Measurements from ENCODE around the gene TGFBR3.

GRCh38 chr1:91771717-91772116, 114.2 kb downstream of the TGFBR3 start:
- TF ChIP-seq CTCF (IDR thresholded peaks at IDR 0.05; ENCODE audit: low read depth, low read length) (no peak), EZH2phosphoT487 (IDR thresholded peaks at IDR 0.05; ENCODE audit: low read depth) (no peak)

All from OCI-LY3 (cell line).